HG03159 (cell line): Measurements from ENCODE around the gene TWNK.

Experiments used
- ATAC-seq: cut with Tn5 transposase; IDR thresholded peaks from one replicate; pipeline ENCODE4 v1.9.1; 2021; ENCODE audit warnings: mild to moderate bottlenecking, moderate library complexity; ENCODE audit not compliant: unreplicated experiment

Gene TWNK

DNA sequence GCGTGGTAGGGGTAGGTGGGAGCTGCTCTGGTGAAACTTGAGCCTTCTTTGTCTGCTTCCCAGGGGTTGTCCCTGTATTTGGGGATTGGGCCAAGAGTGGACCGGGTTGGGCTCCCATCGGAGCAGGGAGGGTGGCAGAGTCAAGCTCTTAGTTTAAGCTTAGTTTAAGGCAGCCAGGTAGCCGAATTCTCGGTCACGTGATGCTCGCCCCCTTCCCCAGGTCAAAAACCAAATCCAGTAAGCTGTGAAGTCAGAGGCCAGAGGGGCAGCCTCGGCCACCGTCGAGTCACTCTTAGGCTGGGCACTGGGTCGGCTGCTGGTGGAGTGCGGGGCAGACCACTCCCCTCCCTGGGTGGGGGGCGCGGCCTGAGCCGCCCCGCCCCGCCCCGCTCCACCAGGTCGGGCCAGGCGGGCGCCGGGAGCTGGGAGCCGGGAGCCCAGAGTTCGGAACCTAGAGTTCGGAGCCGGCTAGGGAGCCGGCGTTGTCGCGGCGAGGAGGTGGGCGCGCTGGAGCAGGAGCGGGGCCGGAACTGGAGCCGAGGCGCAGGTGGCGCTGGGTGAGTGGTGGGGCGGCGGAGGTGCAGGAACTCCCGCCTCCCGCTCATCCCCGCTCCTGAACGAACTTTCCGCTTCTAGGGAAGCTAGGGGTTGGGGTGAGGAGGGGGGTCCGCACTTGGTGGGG, 9.5 kb downstream of the TWNK start:
- ATAC-seq = peak; percentile 16

DNA sequence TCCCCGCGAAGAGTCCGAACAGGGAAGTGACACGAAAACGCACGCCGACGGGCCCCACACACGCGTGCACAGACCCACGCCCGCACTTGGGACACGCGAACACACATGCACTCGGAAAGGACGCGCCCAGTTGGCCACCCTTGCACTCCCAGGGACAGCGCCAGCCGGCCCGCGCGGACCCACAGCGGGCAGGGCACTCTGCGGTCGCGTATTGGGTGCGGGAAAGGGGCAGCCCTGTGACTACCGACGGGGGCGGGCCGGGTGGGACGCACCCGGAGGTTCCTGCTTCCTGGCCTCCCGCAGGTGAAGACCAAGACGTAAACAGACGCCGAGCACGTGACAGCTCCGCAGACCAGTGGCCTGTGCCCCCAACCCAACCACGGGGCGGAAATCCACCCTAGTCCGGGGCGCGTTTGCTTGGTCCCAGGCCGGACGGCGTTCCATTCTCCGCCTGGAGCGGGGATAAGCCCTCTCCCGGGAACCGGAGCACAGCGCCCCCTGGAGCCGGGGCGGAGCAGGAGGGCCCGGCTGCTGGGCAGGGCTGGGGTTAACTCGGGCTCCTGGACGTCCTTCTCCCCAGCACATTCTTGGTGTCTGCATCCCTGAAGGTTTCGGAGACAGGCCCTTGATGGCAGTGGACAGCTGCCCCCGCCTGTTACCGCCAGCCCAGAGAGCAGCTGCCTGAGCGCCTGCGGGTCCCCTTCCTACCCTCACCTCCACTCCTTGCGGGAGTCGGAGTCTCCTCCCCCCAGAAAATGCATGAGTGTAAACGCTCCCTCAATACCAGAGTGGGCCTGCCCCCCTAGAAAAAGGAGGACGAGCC, 10.2 kb downstream of the TWNK start:
- ATAC-seq = peak; percentile 32

DNA sequence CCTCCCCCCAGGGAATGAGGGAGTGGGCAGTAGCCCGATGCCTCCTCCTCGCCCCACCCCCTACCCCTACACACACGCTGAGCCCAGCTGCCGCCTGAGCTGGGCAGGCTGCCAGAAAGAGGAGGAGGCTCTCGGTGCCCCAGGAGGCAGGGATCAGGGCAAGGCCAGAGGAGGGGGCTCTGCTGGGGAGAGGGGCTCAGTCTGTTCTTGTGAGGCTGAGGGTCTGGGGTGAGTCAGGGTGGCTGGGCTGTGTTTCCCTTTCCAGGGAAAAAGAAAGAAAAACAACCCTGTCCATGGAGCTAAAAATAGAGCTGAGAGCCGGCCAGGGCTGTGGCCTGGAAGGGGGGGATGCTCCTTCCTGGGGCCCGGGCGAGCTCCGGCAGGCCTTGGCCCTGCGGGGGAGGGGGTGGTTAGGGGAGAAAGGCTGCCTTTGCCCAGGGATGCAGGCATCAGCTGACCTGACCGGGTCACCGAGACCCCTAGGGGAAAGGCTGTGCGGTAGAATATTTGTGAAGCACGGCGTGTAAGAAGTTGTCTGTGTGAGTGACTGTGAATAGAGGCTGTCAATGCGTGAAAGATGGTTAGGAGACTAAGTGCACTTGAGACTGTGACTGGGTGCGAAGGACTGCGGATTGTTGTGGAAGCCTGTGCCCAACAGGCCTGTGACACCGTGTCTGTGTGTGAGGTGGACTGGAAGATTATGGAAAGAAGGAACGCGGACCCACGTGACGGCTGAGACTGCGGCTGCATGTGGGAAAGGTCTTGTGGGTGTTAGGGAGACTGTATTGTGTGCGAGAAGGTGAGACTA, 11.0 kb downstream of the TWNK start:
- no peak for ATAC-seq

DNA sequence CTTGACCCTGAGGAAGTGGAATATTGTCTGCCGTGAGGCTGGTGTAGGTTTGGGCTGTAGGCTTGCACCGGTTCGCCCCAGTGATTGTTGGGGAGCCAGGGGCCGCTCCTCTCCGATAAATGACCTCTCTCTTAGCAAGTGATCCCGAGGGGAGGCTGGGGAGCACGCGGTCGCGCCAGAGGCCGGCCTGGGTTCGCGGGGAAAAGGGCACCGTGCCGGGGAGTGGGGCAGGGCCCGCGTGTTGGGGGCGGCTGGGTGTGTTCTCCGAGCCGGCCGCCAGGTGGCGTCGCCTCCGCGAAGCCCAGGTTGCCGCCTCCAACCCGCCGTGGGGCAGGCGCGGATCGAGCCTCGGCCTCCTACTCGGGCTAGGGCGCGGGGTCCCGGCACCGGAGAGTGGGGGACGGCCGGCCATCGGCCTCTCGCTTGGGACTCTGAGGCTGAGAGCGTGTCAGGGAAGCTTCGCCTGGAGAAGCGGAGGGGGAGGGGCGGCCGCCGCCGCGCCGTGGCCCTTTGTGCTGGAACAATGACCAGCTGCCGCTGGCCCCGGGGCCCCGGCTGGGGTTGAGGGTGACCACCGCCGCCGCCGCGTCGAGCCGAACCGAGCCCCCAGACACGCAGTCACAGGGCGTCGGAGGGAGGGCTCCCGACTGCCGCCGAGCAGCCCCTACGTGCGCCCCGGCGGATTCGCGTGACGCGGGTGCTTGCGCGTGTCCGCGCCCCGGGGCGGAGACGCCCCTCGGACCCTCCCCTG, 11.8 kb downstream of the TWNK start:
- ATAC-seq = peak; percentile 44

DNA sequence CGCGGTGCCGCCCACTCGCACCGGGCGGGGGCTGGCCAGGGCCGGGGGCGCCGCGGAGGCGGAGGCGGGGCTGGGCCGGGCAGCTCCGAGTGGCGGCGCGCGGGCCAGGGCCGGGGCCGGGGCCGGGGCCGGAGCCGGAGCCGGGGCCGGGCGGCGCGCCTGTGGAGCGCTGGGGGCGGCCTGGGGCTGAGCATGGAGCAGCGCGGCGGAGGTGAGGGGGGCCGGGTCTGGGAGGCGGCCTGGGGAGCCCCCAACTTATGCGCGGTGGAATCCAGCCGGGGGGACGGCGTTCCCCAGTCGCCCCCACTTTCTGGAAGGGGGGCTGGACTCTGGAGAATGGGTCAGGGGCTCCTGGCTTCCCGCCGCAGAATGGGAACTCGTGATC, 12.4 kb downstream of the TWNK start, which contains the start of gene LZTS2:
Gene LZTS2, plus strand, starts transcription at position 67 of the 385 bp plus-strand sequence. CDS start 2,731 bp downstream, outside the sequence.
- ATAC-seq = peak; percentile 9

DNA sequence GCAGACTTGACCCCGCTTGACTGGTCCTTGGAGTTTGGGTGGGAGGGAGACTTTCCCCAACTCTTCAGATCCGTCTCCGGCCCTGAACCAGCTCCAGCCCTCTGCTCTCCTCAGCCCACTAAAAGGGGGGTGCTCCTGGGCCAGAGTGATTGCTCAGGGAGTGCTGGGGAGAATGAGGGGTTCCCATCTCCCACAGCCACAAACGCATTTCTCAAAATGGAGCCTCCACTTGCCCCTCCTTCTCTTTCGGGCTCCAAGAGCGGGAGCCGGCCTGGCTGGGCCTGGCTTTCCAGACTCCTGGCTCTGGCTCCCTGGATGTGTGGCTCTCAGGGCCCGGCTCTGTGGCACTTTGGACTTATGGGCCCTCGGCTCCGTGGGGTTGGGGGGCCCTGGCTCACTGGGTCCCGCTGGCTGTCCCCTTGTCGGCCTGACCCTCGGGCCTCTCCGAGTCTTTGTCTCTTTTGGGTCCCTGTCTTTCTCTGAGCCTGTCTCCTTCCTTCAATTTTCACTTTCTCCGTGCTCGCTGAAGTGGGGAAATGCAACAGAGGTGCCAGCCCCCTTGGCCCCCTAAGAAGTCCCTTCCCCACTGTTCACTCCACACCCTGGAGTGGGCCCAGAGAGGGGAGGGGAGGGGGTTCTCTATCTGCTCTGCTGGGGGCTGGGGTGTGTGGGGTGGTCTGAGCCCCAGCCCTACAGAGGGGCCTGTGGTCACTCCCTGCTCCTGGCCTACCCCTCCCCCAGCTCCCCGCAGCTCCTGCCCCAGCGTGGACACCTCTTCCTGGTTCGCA, 13.0 kb downstream of the TWNK start:
- no peak for ATAC-seq

DNA sequence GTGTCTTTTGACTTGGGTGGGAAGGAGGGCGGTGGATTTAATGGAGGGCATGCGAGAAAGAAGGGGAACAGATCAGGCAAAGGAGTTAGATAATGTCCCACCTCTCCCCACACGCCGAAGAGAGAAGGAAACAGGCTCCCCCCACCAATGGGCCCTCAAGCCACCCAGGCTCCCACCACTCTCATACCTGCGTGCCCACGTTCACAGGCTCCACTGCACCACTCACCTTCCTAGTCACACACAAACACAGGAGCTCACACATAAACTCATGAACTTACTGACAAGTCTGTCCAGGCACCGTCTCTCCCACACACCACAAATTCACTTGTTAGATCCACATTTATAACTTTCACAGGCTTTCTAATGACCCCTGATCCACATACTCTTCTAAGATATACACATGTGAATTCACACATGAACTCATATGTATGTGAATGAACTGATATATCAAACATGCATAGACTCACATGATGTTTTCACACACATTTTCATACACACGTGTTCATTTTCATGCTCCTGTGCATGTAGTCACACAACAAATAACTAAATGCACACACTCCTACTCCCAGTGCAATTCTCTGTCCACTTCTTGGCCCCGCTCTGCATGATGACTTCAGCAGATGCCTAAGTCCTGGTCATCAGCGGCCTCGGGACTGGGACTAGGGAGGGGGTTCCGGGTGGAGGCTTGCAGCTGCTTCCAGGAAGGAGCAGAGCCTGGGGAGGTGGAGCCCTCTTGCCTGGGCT, 13.7 kb downstream of the TWNK start:
- ATAC-seq = no peak

DNA sequence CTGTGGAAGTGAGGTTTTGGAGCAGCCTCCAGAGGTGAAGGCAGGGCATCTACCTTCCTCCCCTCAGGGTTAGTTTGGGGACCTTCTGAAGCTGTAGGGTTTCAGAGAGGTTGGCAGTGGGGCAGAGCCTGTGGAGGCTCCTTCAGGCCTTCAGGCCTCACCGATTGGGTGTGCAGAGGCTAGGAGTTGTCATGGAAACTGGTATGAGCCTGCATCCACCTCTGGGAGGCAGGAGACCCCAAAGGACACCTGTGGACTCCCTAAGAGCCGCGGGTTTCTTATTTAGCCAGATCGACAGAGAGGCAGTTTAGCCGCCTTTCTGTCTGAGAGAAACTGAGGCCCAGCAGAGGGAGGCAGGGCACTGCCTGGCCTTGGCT, 14.3 kb downstream of the TWNK start:
- ATAC-seq = no peak

DNA sequence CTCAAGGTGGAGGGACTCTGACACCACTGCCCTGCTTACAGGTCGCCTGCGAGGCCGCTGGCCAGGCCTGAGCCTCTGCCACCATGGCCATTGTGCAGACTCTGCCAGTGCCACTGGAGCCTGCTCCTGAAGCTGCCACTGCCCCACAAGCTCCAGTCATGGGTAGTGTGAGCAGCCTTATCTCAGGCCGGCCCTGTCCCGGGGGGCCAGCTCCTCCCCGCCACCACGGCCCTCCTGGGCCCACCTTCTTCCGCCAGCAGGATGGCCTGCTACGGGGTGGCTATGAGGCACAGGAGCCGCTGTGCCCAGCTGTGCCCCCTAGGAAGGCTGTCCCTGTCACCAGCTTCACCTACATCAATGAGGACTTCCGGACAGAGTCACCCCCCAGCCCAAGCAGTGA, 15.1 kb downstream of the TWNK start:
- ATAC-seq = no peak

DNA sequence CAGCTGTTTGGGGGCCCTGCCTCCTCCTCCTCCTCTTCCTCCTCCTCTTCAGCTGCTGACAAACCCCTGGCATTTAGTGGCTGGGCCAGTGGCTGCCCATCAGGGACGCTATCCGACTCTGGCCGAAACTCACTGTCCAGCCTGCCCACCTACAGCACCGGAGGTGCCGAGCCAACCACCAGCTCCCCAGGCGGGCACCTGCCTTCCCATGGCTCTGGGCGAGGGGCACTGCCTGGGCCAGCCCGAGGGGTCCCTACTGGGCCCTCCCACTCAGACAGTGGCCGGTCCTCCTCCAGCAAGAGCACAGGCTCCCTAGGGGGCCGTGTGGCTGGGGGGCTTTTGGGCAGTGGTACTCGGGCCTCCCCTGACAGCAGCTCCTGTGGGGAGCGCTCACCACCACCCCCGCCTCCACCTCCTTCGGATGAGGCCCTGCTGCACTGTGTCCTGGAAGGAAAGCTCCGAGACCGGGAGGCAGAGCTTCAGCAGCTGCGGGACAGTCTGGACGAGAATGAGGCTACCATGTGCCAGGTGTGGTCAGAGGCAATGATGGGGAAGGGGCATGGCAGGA, 16.4 kb downstream of the TWNK start:
- no peak for ATAC-seq

DNA sequence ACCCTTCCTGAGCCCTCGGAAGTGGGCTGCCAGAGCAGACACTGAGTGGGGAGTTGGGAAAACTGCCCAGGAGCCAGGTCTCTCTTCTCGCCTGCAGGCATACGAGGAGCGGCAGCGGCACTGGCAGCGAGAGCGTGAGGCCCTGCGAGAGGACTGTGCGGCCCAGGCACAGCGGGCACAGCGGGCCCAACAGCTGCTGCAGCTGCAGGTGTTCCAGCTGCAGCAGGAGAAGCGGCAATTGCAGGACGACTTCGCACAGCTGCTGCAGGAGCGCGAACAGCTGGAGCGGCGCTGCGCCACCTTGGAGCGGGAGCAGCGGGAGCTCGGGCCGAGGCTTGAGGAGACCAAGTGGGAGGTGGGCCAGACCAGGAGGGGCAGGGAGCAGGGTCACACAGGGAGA, 18.0 kb downstream of the TWNK start:
- ATAC-seq = no peak

DNA sequence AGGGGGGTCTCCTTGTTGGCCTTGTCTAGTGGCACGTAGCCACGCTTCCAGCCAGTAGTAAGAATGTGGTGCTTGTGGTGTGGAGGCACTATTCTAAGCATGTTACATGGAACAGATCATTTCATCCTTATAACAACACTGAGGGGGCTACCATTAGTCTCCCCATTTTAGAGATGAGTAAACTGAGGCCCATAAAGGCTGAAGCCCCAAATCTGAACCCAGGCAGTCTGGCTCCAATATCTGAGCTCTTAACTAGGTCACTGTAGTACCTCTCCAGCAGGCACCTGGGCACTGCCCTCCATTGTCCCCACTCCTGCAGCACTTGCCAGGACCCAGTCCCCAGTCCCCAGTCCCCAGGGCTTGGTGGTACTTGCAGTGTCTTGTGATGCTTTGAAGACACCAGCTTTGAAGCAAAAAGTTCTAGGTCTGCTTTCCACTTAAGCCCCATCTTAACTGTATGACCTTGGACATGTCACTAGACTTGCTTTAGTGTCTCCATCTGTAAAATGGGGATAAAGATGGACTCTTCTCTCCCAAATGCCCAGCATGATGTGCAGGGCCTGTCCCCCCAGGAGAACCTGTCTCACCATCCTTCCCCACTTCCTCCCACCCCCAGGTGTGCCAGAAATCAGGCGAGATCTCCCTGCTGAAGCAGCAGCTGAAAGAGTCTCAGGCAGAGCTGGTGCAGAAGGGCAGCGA, 18.7 kb downstream of the TWNK start:
- no peak for ATAC-seq

DNA sequence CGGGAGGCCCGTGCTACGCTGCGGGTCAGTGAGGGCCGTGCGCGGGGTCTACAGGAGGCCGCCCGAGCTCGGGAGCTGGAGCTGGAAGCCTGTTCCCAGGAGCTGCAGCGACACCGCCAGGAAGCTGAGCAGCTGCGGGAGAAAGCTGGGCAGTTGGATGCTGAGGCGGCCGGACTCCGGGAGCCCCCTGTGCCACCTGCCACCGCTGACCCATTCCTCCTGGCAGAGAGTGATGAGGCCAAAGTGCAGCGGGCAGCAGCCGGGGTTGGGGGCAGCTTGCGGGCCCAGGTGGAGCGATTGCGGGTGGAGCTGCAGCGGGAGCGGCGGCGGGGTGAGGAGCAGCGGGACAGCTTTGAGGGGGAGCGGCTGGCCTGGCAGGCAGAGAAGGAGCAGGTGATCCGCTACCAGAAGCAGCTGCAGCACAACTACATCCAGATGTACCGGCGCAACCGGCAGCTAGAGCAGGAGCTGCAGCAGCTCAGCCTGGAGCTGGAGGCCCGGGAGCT, 19.3 kb downstream of the TWNK start:
- ATAC-seq = no peak

DNA sequence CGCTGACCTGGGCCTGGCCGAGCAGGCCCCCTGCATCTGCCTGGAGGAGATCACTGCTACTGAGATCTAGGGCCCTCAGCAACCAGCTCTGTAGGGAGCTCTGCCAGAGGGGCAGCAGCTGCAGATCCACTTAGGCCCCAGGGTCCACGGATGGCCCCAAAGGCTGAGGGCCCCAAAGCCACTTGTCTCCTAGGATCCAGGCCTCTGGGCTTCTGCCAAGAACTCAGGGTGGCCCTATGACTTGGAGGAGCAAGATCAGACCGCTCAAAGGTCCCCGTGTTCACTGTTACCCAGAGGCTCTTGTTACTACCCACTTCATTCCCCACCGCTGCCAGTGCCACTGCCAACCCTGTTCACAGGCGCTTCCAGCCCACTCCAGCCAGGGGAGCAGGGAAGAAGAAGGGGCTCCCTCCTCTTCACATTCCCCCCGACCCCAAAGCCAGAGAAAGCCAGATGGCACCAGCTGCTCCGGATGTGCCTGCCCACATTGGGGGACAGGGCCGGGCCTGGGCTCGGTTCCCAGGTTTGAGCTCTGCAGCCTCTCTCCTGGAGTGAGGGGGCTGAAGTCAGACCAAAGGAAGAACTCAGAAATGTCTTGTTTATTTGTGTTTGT, 19.9 kb downstream of the TWNK start:
- no peak for ATAC-seq

DNA sequence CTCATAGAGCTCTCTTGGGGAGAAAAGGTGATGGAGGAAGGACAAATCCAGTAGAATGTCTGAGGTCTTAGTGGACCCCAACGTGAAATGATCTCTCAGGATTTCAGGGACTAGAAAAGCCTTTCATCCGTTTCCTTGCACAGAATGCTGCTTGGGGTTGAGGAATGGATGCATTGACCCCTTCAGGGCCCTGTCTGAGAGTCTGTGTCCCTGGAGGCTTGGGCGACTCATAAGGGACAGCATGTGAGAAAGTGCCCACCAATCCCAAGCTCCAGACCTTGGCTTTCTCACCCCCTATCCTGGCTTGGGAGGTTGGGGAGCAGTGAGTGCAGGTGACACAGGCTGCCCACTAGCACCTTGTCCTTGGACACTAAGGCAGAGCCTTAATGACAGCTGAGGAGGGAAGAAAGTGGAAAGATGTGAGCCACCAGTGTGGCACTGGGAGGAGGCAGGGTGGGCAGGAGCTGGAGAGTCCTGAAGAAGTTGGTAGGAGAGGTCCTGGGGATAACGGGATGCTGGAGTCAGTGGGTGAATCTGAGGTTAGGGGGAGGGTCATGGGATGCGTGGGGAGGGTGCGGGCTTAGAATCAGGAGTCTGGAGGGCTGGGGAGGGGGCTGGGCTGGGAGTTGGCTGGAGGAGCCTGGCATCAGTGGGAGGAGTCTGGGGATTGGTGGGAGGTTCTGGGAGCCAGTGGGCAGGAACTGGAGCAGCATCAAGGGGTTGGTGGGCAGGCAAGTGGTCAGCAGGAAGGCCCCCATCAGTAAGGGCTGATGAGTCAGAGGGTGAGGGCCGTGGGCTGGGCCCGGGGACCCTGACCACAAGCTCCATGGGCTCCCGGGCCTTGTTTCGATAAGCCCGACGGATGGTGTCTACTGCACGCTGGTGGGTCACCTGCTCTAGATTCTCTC, 20.8 kb downstream of the TWNK start:
- no peak for ATAC-seq

DNA sequence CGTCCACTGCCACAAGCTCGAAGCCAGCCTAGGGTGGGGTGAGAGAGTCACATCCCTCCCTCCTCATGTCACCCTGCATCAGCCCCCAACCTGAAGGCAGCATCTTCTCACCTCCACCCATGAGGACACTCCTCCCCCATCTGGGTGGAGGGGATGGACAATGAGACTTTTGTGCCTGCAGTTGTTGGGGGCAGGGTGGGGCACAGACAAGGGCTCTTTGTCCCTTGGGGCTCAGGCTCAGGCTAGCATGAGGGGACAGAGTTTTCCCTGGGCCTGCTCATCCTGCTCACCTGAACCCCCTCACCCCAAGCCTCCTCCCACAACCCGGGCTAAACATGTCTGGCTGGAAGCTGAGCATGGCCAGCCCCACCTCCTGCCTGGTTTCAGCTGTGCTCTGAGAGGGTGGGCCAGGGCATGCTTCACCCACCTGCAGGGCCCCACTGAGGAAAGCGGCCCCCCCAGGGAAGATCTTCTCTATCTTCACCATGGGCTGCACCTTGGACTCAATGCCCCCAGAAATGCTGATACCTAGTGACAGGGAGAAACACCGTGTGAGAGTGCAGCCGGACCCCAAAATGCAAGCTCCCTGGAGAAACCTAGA, 21.6 kb downstream of the TWNK start:
- ATAC-seq = no peak
